NB4 (cell line): ENCODE measurements around the gene NANOS3.

Source experiments
- CTCF ChIP-seq: IDR thresholded peaks from one replicate; pipeline ENCODE4 v1.5.1; 2012; ENCODE audit warnings: low read depth, low read length
- MAX ChIP-seq: IDR thresholded peaks from 2 replicates; pipeline ENCODE4 v1.6.1; 2011; ENCODE audit warnings: low read depth, low read length
- MYC ChIP-seq: IDR thresholded peaks from 2 replicates; pipeline ENCODE4 v1.6.1; 2011; ENCODE audit warnings: low read depth, low read length
- POLR2A ChIP-seq: IDR thresholded peaks from 2 replicates; pipeline ENCODE4 v1.6.1; 2011; ENCODE audit warnings: mild to moderate bottlenecking; ENCODE audit not compliant: insufficient read length; ENCODE audit errors: extremely low read depth

- TF ChIP-seq CTCF (no peak), MYC (no peak), POLR2A (no peak), MAX (no peak)
Measured at GRCh38 chr19:13917888-13918406, 41.0 kb downstream of the NANOS3 start.
